Muscle of leg (tissue), 11 donors: Measurements from ENCODE around the gene ASB3. TPM values are rescaled to one million over a fixed set of nuclear protein-coding genes. Genes with fewer than 3 reads are reported as not detected.
"Not testable (repeated sequence)": the region's sequence is repeated elsewhere in the genome, so short reads cannot be mapped to it uniquely, and the experiment has no call there.

Experiments used
- DNase-seq: peaks from one replicate; pipeline ENCODE4 v3.0.0; 2013
- H3K27ac ChIP-seq: one replicate; pipeline ENCODE4 v1.5.1; 2013; ENCODE audit warnings: mild to moderate bottlenecking, low read length, control low read depth
- H3K27me3 ChIP-seq: one replicate; pipeline ENCODE4 v1.6.1; 2013; ENCODE audit warnings: low read length; ENCODE audit not compliant: control insufficient read depth, insufficient read depth
- H3K36me3 ChIP-seq: one replicate; pipeline ENCODE4 v1.6.1; 2013; ENCODE audit warnings: low read length; ENCODE audit not compliant: control insufficient read depth, insufficient read depth
- H3K4me1 ChIP-seq: one replicate; pipeline ENCODE4 v1.6.1; 2013; ENCODE audit warnings: low read length; ENCODE audit not compliant: control insufficient read depth, insufficient read depth
- H3K4me3 ChIP-seq: one replicate; pipeline ENCODE4 v1.5.1; 2013; ENCODE audit warnings: low read length, control low read depth
- H3K9me3 ChIP-seq: replicated peaks from 2 replicates; pipeline ENCODE4 v1.6.1; 2013; ENCODE audit warnings: low read depth, low read length; ENCODE audit not compliant: control insufficient read depth
- WGBS: methylation state at CpG from one replicate; pipeline ENCODE4 v1.1.5; 2013; ENCODE audit warnings: missing lambda C conversion rate; ENCODE audit not compliant: insufficient coverage; 5-methylcytosine and 5-hydroxymethylcytosine counted together
- polyA plus RNA-seq, 8 donors: library from polyadenylated mRNA; unstranded; fragments of 120-200 nt; gene quantifications; one replicate each; pipeline versions ENCODE4 v1.2.1 to v1.2.3, GENCODE V29; 2013; ENCODE audit warnings: inconsistent platforms in 1 of 8, low replicate concordance in 1 of 8; ENCODE audit not compliant: insufficient read length in 8 of 8, insufficient read depth in 1 of 8
- total RNA-seq: library from RNA; stranded (reverse); fragments of 120-200 nt; gene quantifications from one replicate; pipeline ENCODE4 v1.2.4, GENCODE V29; 2013

The ASB3 gene
- total and polyA plus RNA-seq, 9 donors: 10.2 to 20.2 (median 13.0) TPM

- Histone ChIP-seq H3K4me3 (peak overlapping the region; percentile 75), H3K9me3 (no peaks in the 10 kb centered on the region), H3K27me3 (no peaks in the 10 kb centered on the region), H3K27ac (no peak overlapping the region), H3K36me3 (peaks cover 3% of the 10 kb centered on the region), H3K4me1 (peaks cover 3% of the 10 kb centered on the region)
- 0% methylated on average over 1 of the region's 12 CpGs for WGBS
- DNase-seq: peak; percentile 36
Measured at GRCh38 chr2:53768242-53768542, 18.6 kb downstream of the ASB3 start.

GRCh38 chr2:53767405-53768241, 19.1 kb downstream of the ASB3 start, which contains the start of gene CHAC2:
Gene CHAC2 (plus strand): TSS chr2:53767804. CDS start chr2:53767887, 83 bp downstream.
- H3K9me3 ChIP-seq: no peaks in the 10 kb centered on the region
- peak; percentile 87 for DNase-seq
- 0% methylated on average over 36 of the region's 46 CpGs for WGBS
- peaks cover 7% of the 10 kb centered on the region for H3K36me3 ChIP-seq
- H3K27me3 ChIP-seq: no peaks in the 10 kb centered on the region
- H3K27ac ChIP-seq: peak within 1 kb of the TSS; percentile 63
- peaks cover 3% of the 10 kb centered on the region for H3K4me1 ChIP-seq
- peak within 1 kb of the TSS; percentile 75 for H3K4me3 ChIP-seq

- no peak overlapping the region for H3K27ac ChIP-seq
- no peak overlapping the region for H3K4me3 ChIP-seq
- H3K36me3 ChIP-seq: peaks cover 7% of the 10 kb centered on the region
- no peak for DNase-seq
- no peaks in the 10 kb centered on the region for H3K9me3 ChIP-seq
- peaks cover 3% of the 10 kb centered on the region for H3K4me1 ChIP-seq
- H3K27me3 ChIP-seq: no peaks in the 10 kb centered on the region
- no CpG with 5 or more reads among the region's 1 CpG for WGBS
Measured at GRCh38 chr2:53765767-53766166, 21.0 kb downstream of the ASB3 start.

- not testable (repeated sequence) for H3K4me1 ChIP-seq, H3K9me3 ChIP-seq, H3K27ac ChIP-seq, H3K27me3 ChIP-seq, H3K4me3 ChIP-seq, DNase-seq
- 98% methylated on average over 13 of the region's 14 CpGs for WGBS
- peaks cover 10% of the 10 kb centered on the region for H3K36me3 ChIP-seq
Measured at GRCh38 chr2:53757206-53757605, 29.5 kb downstream of the ASB3 start.

GRCh38 chr2:53756644-53757043, 30.1 kb downstream of the ASB3 start:
- Histone ChIP-seq H3K9me3 (no peaks in the 10 kb centered on the region), H3K27ac (no peak overlapping the region), H3K27me3 (no peaks in the 10 kb centered on the region), H3K4me3 (no peak overlapping the region), H3K36me3 (peaks cover 10% of the 10 kb centered on the region), H3K4me1 (no peaks in the 10 kb centered on the region)
- 98% methylated on average over 15 of the region's 15 CpGs for WGBS
- DNase-seq: no peak

- WGBS: no CpG with 5 or more reads among the region's 2 CpGs
- H3K36me3 ChIP-seq: peaks cover 10% of the 10 kb centered on the region
- H3K4me3 ChIP-seq: no peak overlapping the region
- H3K9me3 ChIP-seq: no peaks in the 10 kb centered on the region
- no peaks in the 10 kb centered on the region for H3K4me1 ChIP-seq
- H3K27me3 ChIP-seq: no peaks in the 10 kb centered on the region
- DNase-seq: no peak
- H3K27ac ChIP-seq: no peak overlapping the region
Measured at GRCh38 chr2:53755121-53755520, 31.6 kb downstream of the ASB3 start.

- Histone ChIP-seq H3K36me3 (peaks cover 8% of the 10 kb centered on the region), H3K4me1 (no peaks in the 10 kb centered on the region), H3K27ac (no peak overlapping the region), H3K27me3 (no peaks in the 10 kb centered on the region), H3K9me3 (no peaks in the 10 kb centered on the region), H3K4me3 (no peak overlapping the region)
- no peak for DNase-seq
Measured at GRCh38 chr2:53753041-53753440, 33.7 kb downstream of the ASB3 start.

- H3K27ac ChIP-seq: no peak overlapping the region
- H3K27me3 ChIP-seq: no peaks in the 10 kb centered on the region
- no peak for DNase-seq
- peaks cover 4% of the 10 kb centered on the region for H3K36me3 ChIP-seq
- H3K9me3 ChIP-seq: no peaks in the 10 kb centered on the region
- no peaks in the 10 kb centered on the region for H3K4me1 ChIP-seq
- WGBS: no CpG with 5 or more reads among the region's 4 CpGs
- H3K4me3 ChIP-seq: no peak overlapping the region
Measured at GRCh38 chr2:53752385-53752784, 34.4 kb downstream of the ASB3 start.

GRCh38 chr2:53751728-53752127, 35.0 kb downstream of the ASB3 start:
- DNase-seq: no peak
- H3K9me3 ChIP-seq: no peaks in the 10 kb centered on the region
- H3K4me3 ChIP-seq: no peak overlapping the region
- H3K27ac ChIP-seq: no peak overlapping the region
- H3K4me1 ChIP-seq: no peaks in the 10 kb centered on the region
- no peaks in the 10 kb centered on the region for H3K36me3 ChIP-seq
- WGBS: no CpG with 5 or more reads among the region's 1 CpG
- H3K27me3 ChIP-seq: no peaks in the 10 kb centered on the region

GRCh38 chr2:53750041-53750768, 36.5 kb downstream of the ASB3 start:
- peak; percentile 79 for DNase-seq
- no CpG with 5 or more reads among the region's 4 CpGs for WGBS
- H3K4me3 ChIP-seq: no peak overlapping the region

More at GRCh38 chr2:53750041-53750768, 36.5 kb downstream of the ASB3 start:
- H3K27ac ChIP-seq: no peak overlapping the region
- no peaks in the 10 kb centered on the region for H3K4me1 ChIP-seq
- no peaks in the 10 kb centered on the region for H3K36me3 ChIP-seq
- H3K9me3 ChIP-seq: no peaks in the 10 kb centered on the region
- no peaks in the 10 kb centered on the region for H3K27me3 ChIP-seq
